ENCODE results near the gene TMEM82.

Gene TMEM82

GRCh38 chr1:15764890-15765289 lies 22.6 kb downstream of the TMEM82 start:
- Histone ChIP-seq H3K27me3 (ENCODE audit: control insufficient read depth, insufficient read depth, low read length) (no peaks in the 10 kb centered on the region), H3K27ac (ENCODE audit: low read length) (no peak overlapping the region), H3K4me1 (ENCODE audit: control insufficient read depth, insufficient read depth, low read length) (no peaks in the 10 kb centered on the region), H3K36me3 (ENCODE audit: control insufficient read depth, insufficient read depth, low read length) (peaks cover 35% of the 10 kb centered on the region), H3K4me3 (ENCODE audit: low read length) (no peak overlapping the region), H3K9me3 (ENCODE audit: control insufficient read depth, insufficient read depth, low read length) (no peaks in the 10 kb centered on the region)
- WGBS (ENCODE audit: insufficient coverage, insufficient read length), result no CpG with 5 or more reads among the region's 15 CpGs
- no peak for DNase-seq (ENCODE audit: low read depth, low spot score)

- WGBS (ENCODE audit: insufficient coverage, insufficient read length), result no CpG with 5 or more reads among the region's 20 CpGs
- H3K9me3 ChIP-seq (ENCODE audit: control insufficient read depth, insufficient read depth, low read length), result no peaks in the 10 kb centered on the region
- H3K36me3 ChIP-seq (ENCODE audit: control insufficient read depth, insufficient read depth, low read length), result peaks cover 42% of the 10 kb centered on the region
- no peak overlapping the region for H3K4me3 ChIP-seq (ENCODE audit: low read length)
- H3K27me3 ChIP-seq (ENCODE audit: control insufficient read depth, insufficient read depth, low read length), result no peaks in the 10 kb centered on the region
- H3K4me1 ChIP-seq (ENCODE audit: control insufficient read depth, insufficient read depth, low read length), result no peaks in the 10 kb centered on the region
- no peak for DNase-seq (ENCODE audit: low read depth, low spot score)
- no peak overlapping the region for H3K27ac ChIP-seq (ENCODE audit: low read length)
Observed at GRCh38 chr1:15765495-15766194, 23.3 kb downstream of the TMEM82 start.

GRCh38 chr1:15767941-15768340 lies 25.6 kb downstream of the TMEM82 start:
- Histone ChIP-seq H3K27ac (ENCODE audit: low read length) (no peak overlapping the region), H3K27me3 (ENCODE audit: control insufficient read depth, insufficient read depth, low read length) (no peaks in the 10 kb centered on the region), H3K9me3 (ENCODE audit: control insufficient read depth, insufficient read depth, low read length) (no peaks in the 10 kb centered on the region), H3K4me3 (ENCODE audit: low read length) (no peak overlapping the region), H3K36me3 (ENCODE audit: control insufficient read depth, insufficient read depth, low read length) (peaks cover 56% of the 10 kb centered on the region), H3K4me1 (ENCODE audit: control insufficient read depth, insufficient read depth, low read length) (no peaks in the 10 kb centered on the region)
- WGBS (ENCODE audit: insufficient coverage, insufficient read length), result no CpG with 5 or more reads among the region's 5 CpGs
- DNase-seq (ENCODE audit: low read depth, low spot score), result no peak

DNA sequence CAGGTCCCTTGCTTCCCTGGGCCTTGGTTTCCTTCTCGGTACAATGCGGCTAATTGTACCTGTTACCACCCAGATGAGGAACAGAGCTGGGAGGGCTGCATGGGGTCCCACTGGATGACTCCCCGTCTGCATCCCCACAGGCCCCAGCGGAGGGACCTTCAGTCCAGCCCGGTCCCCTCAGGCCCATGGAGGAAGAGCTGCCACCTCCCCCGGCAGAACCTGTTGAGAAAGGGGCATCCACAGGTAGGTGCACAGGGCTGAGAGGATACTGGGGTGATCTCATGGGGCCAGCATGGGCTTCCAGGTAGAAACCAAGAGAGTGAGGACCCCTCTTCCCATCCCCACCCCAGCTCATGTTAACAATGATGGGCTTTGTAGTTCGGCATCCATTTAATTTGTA lies 26.1 kb downstream of the TMEM82 start:
- no peak for DNase-seq (ENCODE audit: low read depth, low spot score)
- H3K36me3 ChIP-seq (ENCODE audit: control insufficient read depth, insufficient read depth, low read length), result peaks cover 56% of the 10 kb centered on the region
- H3K4me1 ChIP-seq (ENCODE audit: control insufficient read depth, insufficient read depth, low read length), result no peaks in the 10 kb centered on the region
- H3K4me3 ChIP-seq (ENCODE audit: low read length), result no peak overlapping the region
- H3K9me3 ChIP-seq (ENCODE audit: control insufficient read depth, insufficient read depth, low read length), result no peaks in the 10 kb centered on the region
- no CpG with 5 or more reads among the region's 7 CpGs for WGBS (ENCODE audit: insufficient coverage, insufficient read length)
- no peaks in the 10 kb centered on the region for H3K27me3 ChIP-seq (ENCODE audit: control insufficient read depth, insufficient read depth, low read length)
- no peak overlapping the region for H3K27ac ChIP-seq (ENCODE audit: low read length)

GRCh38 chr1:15770313-15770962 lies 28.1 kb downstream of the TMEM82 start:
- H3K4me1 ChIP-seq (ENCODE audit: control insufficient read depth, insufficient read depth, low read length), result no peaks in the 10 kb centered on the region
- H3K36me3 ChIP-seq (ENCODE audit: control insufficient read depth, insufficient read depth, low read length), result peaks cover 50% of the 10 kb centered on the region
- no peak for DNase-seq (ENCODE audit: low read depth, low spot score)
- WGBS (ENCODE audit: insufficient coverage, insufficient read length), result no CpG with 5 or more reads among the region's 14 CpGs
- no peaks in the 10 kb centered on the region for H3K27me3 ChIP-seq (ENCODE audit: control insufficient read depth, insufficient read depth, low read length)
- H3K9me3 ChIP-seq (ENCODE audit: control insufficient read depth, insufficient read depth, low read length), result no peaks in the 10 kb centered on the region
- H3K4me3 ChIP-seq (ENCODE audit: low read length), result no peak overlapping the region
- H3K27ac ChIP-seq (ENCODE audit: low read length), result no peak overlapping the region

DNA sequence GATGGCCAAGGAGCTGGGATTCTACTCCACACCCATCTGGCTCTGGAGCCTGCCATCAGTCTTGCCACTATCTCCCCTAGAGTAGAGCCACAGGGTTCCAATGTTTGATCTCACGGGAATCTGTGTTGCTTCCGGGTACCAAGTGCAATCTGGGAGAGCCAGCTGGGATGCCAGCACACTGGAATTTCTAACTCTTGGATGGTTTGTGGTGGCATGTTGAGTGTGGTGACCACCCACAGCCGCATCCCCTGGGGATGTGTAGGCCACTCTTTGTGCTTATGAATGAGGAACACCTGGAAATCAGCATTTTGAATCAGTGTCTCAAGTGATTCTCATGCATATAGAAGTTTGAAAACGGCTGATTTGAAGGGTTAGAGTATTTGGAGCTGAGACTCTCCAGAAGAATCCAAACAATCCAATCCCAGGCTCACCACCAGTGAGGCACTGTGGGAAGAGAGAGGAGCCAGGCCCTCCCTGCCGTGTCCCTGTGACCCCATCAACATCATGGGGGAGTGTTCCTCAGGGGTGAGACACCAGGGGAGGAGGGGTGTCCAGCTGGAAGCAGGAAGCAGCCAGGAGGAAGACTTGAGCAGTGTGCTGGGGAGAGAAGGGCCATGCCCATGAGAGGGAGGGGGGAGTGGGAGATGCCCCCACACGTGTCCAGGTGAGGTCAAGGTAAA lies 29.7 kb downstream of the TMEM82 start:
- no peaks in the 10 kb centered on the region for H3K9me3 ChIP-seq (ENCODE audit: control insufficient read depth, insufficient read depth, low read length)
- no peaks in the 10 kb centered on the region for H3K27me3 ChIP-seq (ENCODE audit: control insufficient read depth, insufficient read depth, low read length)
- no CpG with 5 or more reads among the region's 6 CpGs for WGBS (ENCODE audit: insufficient coverage, insufficient read length)
- H3K36me3 ChIP-seq (ENCODE audit: control insufficient read depth, insufficient read depth, low read length), result peaks cover 52% of the 10 kb centered on the region
- H3K4me3 ChIP-seq (ENCODE audit: low read length), result no peak overlapping the region
- H3K27ac ChIP-seq (ENCODE audit: low read length), result no peak overlapping the region
- no peaks in the 10 kb centered on the region for H3K4me1 ChIP-seq (ENCODE audit: control insufficient read depth, insufficient read depth, low read length)
- no peak for DNase-seq (ENCODE audit: low read depth, low spot score)

DNA sequence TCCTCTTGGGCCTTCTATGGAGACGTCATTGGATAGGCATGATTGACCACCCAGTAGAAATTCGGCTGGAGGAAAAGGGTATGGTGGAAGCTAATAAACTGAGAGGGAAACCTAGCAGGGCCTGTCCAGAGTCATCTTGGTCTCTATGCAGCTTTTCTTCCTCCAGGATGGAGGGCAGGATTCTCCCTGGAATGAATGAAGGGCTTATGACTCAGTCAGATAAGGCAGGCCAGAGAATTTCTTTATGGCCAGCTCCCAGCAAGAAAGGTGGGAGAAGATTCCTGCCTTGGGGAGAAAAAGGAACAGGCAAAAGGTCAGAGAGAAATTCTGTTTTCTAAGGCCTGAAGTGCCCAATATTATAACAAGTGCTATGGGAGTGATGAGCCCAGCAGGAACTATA lies 33.4 kb downstream of the TMEM82 start:
- H3K27ac ChIP-seq (ENCODE audit: low read length), result no peak overlapping the region
- H3K4me3 ChIP-seq (ENCODE audit: low read length), result no peak overlapping the region
- peaks cover 40% of the 10 kb centered on the region for H3K36me3 ChIP-seq (ENCODE audit: control insufficient read depth, insufficient read depth, low read length)
- H3K9me3 ChIP-seq (ENCODE audit: control insufficient read depth, insufficient read depth, low read length), result no peaks in the 10 kb centered on the region
- DNase-seq (ENCODE audit: low read depth, low spot score), result no peak
- no peaks in the 10 kb centered on the region for H3K4me1 ChIP-seq (ENCODE audit: control insufficient read depth, insufficient read depth, low read length)
- no CpG with 5 or more reads among the region's 2 CpGs for WGBS (ENCODE audit: insufficient coverage, insufficient read length)
- H3K27me3 ChIP-seq (ENCODE audit: control insufficient read depth, insufficient read depth, low read length), result no peaks in the 10 kb centered on the region

DNA sequence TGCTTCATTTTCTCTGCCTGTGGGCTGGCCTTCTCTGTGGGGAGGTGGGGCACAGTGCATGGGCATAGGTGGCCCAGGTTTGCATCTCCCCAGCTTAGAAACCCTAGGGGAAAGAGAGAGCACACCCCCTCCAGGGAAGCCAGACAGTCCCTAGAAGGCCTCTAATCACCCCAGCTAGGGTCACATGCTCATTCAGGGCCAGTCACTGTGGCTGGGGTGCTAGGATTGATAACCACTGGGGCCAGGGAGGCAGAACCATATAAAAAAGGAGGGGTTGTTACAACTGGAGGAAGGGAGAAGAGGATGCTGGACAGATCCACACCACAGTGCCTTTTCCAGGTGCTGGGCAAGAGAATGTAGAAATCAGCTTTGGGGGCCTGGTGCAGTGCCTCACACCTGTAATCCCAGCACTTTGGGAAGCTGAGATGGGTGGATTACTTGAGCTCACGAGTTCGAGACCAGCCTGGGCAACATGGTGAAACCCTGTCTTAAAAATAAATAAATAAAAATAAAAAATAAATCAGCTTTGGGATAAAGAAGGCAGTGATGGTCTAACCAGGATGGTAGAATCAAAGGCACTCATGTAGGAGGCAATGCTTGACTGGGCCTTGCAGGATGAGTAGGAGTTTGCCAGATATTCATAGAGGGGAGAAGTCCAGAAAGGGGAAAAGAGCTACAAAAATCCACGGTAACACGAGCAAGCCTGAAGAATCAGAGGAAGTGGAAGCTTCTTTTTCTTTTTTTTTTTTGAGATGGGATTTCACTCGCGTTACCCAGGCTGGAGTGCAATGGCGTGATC lies 35.8 kb downstream of the TMEM82 start:
- DNase-seq (ENCODE audit: low read depth, low spot score), result no peak
- H3K27me3 ChIP-seq (ENCODE audit: control insufficient read depth, insufficient read depth, low read length), result no peaks in the 10 kb centered on the region
- no peaks in the 10 kb centered on the region for H3K4me1 ChIP-seq (ENCODE audit: control insufficient read depth, insufficient read depth, low read length)
- H3K27ac ChIP-seq (ENCODE audit: low read length), result no peak overlapping the region
- no CpG with 5 or more reads among the region's 7 CpGs for WGBS (ENCODE audit: insufficient coverage, insufficient read length)
- H3K4me3 ChIP-seq (ENCODE audit: low read length), result no peak overlapping the region
- peaks cover 36% of the 10 kb centered on the region for H3K36me3 ChIP-seq (ENCODE audit: control insufficient read depth, insufficient read depth, low read length)
- no peaks in the 10 kb centered on the region for H3K9me3 ChIP-seq (ENCODE audit: control insufficient read depth, insufficient read depth, low read length)

DNA sequence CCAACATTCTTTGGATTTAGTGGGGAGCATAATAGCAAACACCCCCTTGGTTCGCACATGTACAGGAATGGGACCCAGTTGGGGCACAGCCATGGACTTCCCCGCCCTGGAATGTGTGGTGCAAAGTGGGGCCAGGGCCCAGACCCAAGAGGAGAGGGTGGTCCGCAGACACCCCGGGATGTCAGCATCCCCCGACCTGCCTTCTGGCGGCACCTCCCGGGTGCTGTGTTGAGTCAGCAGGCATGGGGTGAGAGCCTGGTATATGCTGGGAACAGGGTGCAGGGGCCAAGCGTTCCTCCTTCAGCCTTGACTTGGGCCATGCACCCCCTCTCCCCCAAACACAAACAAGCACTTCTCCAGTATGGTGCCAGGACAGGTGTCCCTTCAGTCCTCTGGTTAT lies 43.4 kb downstream of the TMEM82 start:
- no peak for DNase-seq (ENCODE audit: low read depth, low spot score)
- no CpG with 5 or more reads among the region's 8 CpGs for WGBS (ENCODE audit: insufficient coverage, insufficient read length)
- peaks cover 16% of the 10 kb centered on the region for H3K36me3 ChIP-seq (ENCODE audit: control insufficient read depth, insufficient read depth, low read length)
- H3K27ac ChIP-seq (ENCODE audit: low read length), result no peak overlapping the region
- H3K27me3 ChIP-seq (ENCODE audit: control insufficient read depth, insufficient read depth, low read length), result no peaks in the 10 kb centered on the region
- no peak overlapping the region for H3K4me3 ChIP-seq (ENCODE audit: low read length)
- peaks cover 2% of the 10 kb centered on the region; the same call in 1 of the 2 replicates for H3K4me1 ChIP-seq (ENCODE audit: control insufficient read depth, insufficient read depth, low read length)
- no peaks in the 10 kb centered on the region for H3K9me3 ChIP-seq (ENCODE audit: control insufficient read depth, insufficient read depth, low read length)

GRCh38 chr1:15786581-15786980 lies 44.3 kb downstream of the TMEM82 start:
- Histone ChIP-seq H3K9me3 (ENCODE audit: control insufficient read depth, insufficient read depth, low read length) (no peaks in the 10 kb centered on the region), H3K36me3 (ENCODE audit: control insufficient read depth, insufficient read depth, low read length) (peaks cover 12% of the 10 kb centered on the region), H3K4me1 (ENCODE audit: control insufficient read depth, insufficient read depth, low read length) (peaks cover 2% of the 10 kb centered on the region; the same call in 1 of the 2 replicates), H3K4me3 (ENCODE audit: low read length) (no peak overlapping the region), H3K27me3 (ENCODE audit: control insufficient read depth, insufficient read depth, low read length) (no peaks in the 10 kb centered on the region), H3K27ac (ENCODE audit: low read length) (no peak overlapping the region)
- DNase-seq (ENCODE audit: low read depth, low spot score), result no peak
- no CpG with 5 or more reads among the region's 10 CpGs for WGBS (ENCODE audit: insufficient coverage, insufficient read length)

All from iPS DF 6.9 (cell line).